EH (cell line): ENCODE results near the gene SPANXA1.
"Not testable (repeated sequence)": the region's sequence is repeated elsewhere in the genome, so short reads cannot be mapped to it uniquely, and the experiment has no call there.

Experiments used
- DNase-seq: peaks from one replicate; pipeline ENCODE4 v3.0.0-alpha.2; 2015; ENCODE audit warnings: low read depth

Gene SPANXA1

DNA sequence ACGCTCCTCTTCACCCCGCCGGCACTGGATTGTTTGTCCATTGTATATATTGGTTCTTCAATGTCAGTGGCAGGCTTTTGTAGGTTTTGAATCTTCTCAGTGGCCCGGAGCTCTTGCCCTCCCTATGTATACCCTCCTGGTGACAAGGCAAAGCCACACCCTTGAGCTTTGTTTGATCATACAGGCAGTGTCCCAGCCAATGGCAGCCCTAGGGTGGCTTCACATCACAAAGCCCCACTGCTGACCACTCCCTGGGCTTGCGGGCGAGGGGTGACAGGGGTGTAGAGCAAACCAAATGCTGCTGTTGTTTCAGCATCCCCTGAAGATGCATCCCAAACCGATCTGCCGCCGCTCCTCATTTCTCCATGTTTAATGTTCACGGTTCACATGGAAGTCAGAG is at the start of gene SPANXA1:
TSS of gene SPANXA1 (minus strand) at position 101 of the 400 bp plus-strand sequence. CDS start at position 41, 60 bp downstream.
- not testable (repeated sequence) for DNase-seq

DNA sequence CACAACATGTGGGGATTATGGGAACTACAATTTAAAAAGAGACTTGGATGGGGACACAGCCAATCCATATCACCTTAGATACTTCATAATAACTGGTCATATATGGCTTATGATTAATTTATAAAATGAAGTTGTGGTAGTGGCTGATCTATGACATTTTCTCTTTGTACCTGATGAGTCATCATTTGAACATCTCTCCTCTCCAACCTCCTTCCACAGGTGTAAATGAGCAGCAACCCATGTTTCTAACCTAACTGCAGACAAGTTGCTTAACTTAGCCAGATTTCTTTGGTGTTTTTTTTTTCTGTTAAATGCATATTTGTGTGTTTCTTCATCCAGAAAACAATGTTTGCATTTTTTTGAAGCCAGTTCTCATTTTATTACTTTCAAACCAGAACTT is 47.6 kb upstream of the SPANXA1 start:
- DNase-seq: peak; percentile 63

DNA sequence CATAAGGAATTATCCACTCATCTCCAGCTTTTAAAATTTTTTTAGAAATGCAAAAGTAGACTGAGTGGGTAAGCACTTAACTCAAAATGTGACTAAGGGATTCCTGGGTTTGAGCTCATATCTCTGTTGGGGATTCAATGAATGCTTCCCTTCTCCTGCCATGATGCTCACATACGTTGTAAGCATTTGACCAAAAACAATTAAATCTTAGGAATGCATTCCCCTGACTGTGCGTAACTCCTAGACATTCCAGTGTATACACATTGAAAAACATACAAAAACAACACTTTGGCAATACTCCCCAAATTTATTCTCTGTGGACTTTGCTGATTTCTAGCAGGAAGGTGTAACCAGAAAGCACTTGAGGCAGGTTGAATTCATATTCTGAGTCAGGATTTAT is 34.8 kb upstream of the SPANXA1 start:
- peak; percentile 54 for DNase-seq

DNA sequence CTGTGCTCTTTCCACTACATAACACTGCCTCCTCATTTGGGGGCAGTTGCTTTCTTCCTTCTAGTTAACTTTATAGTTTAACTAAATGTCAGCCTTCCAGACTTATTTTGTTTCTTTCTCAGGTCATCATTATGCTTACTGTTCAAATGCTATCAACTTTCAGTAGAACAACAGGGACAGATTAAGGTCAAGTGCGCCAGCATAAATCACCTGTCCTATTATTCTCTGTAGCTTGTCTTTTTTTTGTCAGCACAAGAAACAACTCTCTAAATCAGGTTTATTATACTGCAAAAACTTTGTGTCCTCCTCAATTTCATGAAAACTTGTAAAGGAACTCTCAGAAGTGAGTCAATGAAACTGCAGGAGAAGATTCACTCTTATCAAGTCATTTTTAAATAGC is 24.6 kb upstream of the SPANXA1 start:
- no peak for DNase-seq

DNA sequence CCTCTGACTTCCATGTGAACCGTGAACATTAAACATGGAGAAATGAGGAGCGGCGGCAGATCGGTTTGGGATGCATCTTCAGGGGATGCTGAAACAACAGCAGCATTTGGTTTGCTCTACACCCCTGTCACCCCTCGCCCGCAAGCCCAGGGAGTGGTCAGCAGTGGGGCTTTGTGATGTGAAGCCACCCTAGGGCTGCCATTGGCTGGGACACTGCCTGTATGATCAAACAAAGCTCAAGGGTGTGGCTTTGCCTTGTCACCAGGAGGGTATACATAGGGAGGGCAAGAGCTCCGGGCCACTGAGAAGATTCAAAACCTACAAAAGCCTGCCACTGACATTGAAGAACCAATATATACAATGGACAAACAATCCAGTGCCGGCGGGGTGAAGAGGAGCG is 4.9 kb upstream of the SPANXA1 start, which contains the start of gene SPANXA2:
TSS of gene SPANXA2 (plus strand) at position 301 of the 400 bp plus-strand sequence. CDS start at position 361, 60 bp downstream.
- not testable (repeated sequence) for DNase-seq

GRCh38 chrX:141542551-141542950 is 42.0 kb downstream of the SPANXA1 start:
- DNase-seq: not testable (repeated sequence)
